GM12878 (cell line): ENCODE data around the gene CLIC5. TPM values are rescaled to one million over a fixed set of nuclear protein-coding genes. Genes with fewer than 3 reads are reported as not detected.

Source experiments
- ATAC-seq: fragments of 200-7000 bp; cut with Tn5 transposase; 3 replicates; pipeline ENCODE4 v1.9.1; 2020; ENCODE audit warnings: mild to moderate bottlenecking, moderate library complexity
- BruUV-seq: library from RNA; stranded (reverse); fragments of 400-500 nt; replicated peaks from 2 replicates; lab custom pipeline; 2021; lab: Mats Ljungman, UMichigan
- CTCF ChIA-PET: fragments of 300-600 bp; sonication (Branson Sonifier 250); formaldehyde crosslinking; extraction: SDS; loops from one replicate; lab custom pipeline; 2021; ENCODE audit warnings: inconsistent platforms; lab: Yijun Ruan, JAX
- POLR2A ChIA-PET: fragments of 350-600 bp; formaldehyde crosslinking; extraction: SDS; loops from one replicate; lab custom pipeline; 2021; ENCODE audit warnings: inconsistent platforms; lab: Charles Lee
- RAD21 ChIA-PET: fragments of 300-600 bp; sonication (Branson Sonifier 250); formaldehyde crosslinking; loops from one replicate; lab custom pipeline; 2023; ENCODE audit warnings: antibody characterized with exemption; ENCODE audit not compliant: unreplicated experiment; lab: Charles Lee
- SMC1A ChIA-PET: fragments of 300-600 bp; sonication (Branson Sonifier 250); formaldehyde crosslinking; loops from one replicate; lab custom pipeline; 2023; ENCODE audit not compliant: unreplicated experiment, uncharacterized antibody; lab: Charles Lee
- DNase-seq: peaks from one replicate; pipeline ENCODE4 v3.0.0-alpha.2; 2011; ENCODE audit warnings: low read depth, low spot score
- FAIRE-seq: peaks from 3 replicates; lab custom pipeline; 2011; peaks lifted over from hg19 to GRCh38; lab: Jason Lieb, UNC
- H2AFZ ChIP-seq: 2 replicates; pipeline ENCODE4 v1.6.0; 2011; ENCODE audit warnings: low read depth, low read length, control low read depth; ENCODE audit not compliant: control insufficient read depth
- H3K27ac ChIP-seq: 2 replicates; pipeline ENCODE4 v1.5.1; 2011; ENCODE audit warnings: control low read depth; ENCODE audit not compliant: control insufficient read depth, insufficient read depth
- H3K27me3 ChIP-seq, 2 experiments: replicated peaks in 1 of 2; 2 replicates each; pipeline versions ENCODE4 v1.6.0 to v1.6.1; 2011; ENCODE audit warnings: low read length in 1 of 2; ENCODE audit not compliant: control insufficient read depth in 2 of 2, insufficient read depth in 2 of 2
- H3K36me3 ChIP-seq, 2 experiments: 2 replicates each; pipeline ENCODE4 v1.5.1; 2011; ENCODE audit warnings: low read length in 1 of 2; ENCODE audit not compliant: control insufficient read depth in 2 of 2, insufficient read depth in 2 of 2
- H3K4me1 ChIP-seq: 2 replicates; pipeline ENCODE4 v1.6.1; 2011; ENCODE audit warnings: mild to moderate bottlenecking, low read length, moderate library complexity, mixed read lengths; ENCODE audit not compliant: control insufficient read depth, insufficient read depth
- H3K4me2 ChIP-seq: 2 replicates; pipeline ENCODE4 v1.6.0; 2011; ENCODE audit warnings: control low read depth; ENCODE audit not compliant: control insufficient read depth, insufficient read depth
- H3K4me3 ChIP-seq: fragments of 200-600 bp; sonication (generic); 2 replicates; pipeline ENCODE4 v1.5.1; 2016
- H3K79me2 ChIP-seq: 2 replicates; pipeline ENCODE4 v1.6.0; 2011; ENCODE audit warnings: low read length; ENCODE audit not compliant: control insufficient read depth, insufficient read depth
- H3K9ac ChIP-seq: 2 replicates; pipeline ENCODE4 v1.8.0; 2011; ENCODE audit warnings: low read length, control low read depth, mixed read lengths; ENCODE audit not compliant: control insufficient read depth, insufficient read depth
- H3K9me3 ChIP-seq: replicated peaks from 3 replicates; pipeline ENCODE4 v1.5.1; 2011; ENCODE audit warnings: mild to moderate bottlenecking, low read length; ENCODE audit not compliant: control insufficient read depth, insufficient read depth
- H4K20me1 ChIP-seq: 2 replicates; pipeline ENCODE4 v1.6.0; 2011; ENCODE audit not compliant: control insufficient read depth, insufficient read depth
- BACH1 ChIP-seq: fragments of 450-650 bp; IDR thresholded peaks from 2 replicates; pipeline ENCODE4 v1.6.1; 2017; ENCODE audit warnings: mild to moderate bottlenecking, borderline replicate concordance
- CHD4 ChIP-seq: fragments of 200-600 bp; sonication (generic); IDR thresholded peaks from 2 replicates; pipeline ENCODE4 v1.6.1; 2016; ENCODE audit warnings: mild to moderate bottlenecking
- FOXM1 ChIP-seq: IDR thresholded peaks from 2 replicates; pipeline ENCODE4 v1.6.1; 2012; ENCODE audit warnings: low read depth, mild to moderate bottlenecking, inconsistent platforms, low read length, moderate library complexity
- JUNB ChIP-seq: IDR thresholded peaks from 2 replicates; pipeline ENCODE4 v1.6.1; 2016; ENCODE audit warnings: antibody characterized with exemption, mild to moderate bottlenecking
- MYB ChIP-seq: fragments of 150-350 bp; IDR thresholded peaks from 2 replicates; pipeline ENCODE4 v1.6.1; 2014; ENCODE audit warnings: mild to moderate bottlenecking, low read depth, low read length, borderline replicate concordance
- RAD21 ChIP-seq: IDR thresholded peaks from 2 replicates; pipeline ENCODE4 v1.6.1; 2011; ENCODE audit warnings: mild to moderate bottlenecking, low read depth, low read length, moderate library complexity; ENCODE audit not compliant: insufficient read depth
- RBBP5 ChIP-seq: fragments of 200-600 bp; sonication (generic); conservative IDR thresholded peaks from 2 replicates; pipeline ENCODE4 v1.6.1; 2016
- SIN3A ChIP-seq: IDR thresholded peaks from 2 replicates; pipeline ENCODE4 v1.6.1; 2012; ENCODE audit warnings: low read depth, low read length, improper control_type of control experiment
- SMAD1 ChIP-seq: fragments of 450-650 bp; IDR thresholded peaks from 2 replicates; pipeline ENCODE4 v1.6.1; 2018; ENCODE audit warnings: mild to moderate bottlenecking, low read depth; ENCODE audit not compliant: partially characterized antibody
- SREBF2 ChIP-seq: IDR thresholded peaks from 2 replicates; pipeline ENCODE4 v1.6.1; 2012; ENCODE audit warnings: mild to moderate bottlenecking, low read length
- ZBED1 ChIP-seq: IDR thresholded peaks from 2 replicates; pipeline ENCODE4 v1.6.1; 2016; ENCODE audit warnings: borderline replicate concordance
- ZNF207 ChIP-seq: fragments of 450-650 bp; IDR thresholded peaks from 2 replicates; pipeline ENCODE4 v1.6.1; 2014; ENCODE audit warnings: antibody characterized with exemption, mild to moderate bottlenecking, borderline replicate concordance
- ZNF217 ChIP-seq: fragments of 450-650 bp; IDR thresholded peaks from 2 replicates; pipeline ENCODE4 v1.6.1; 2017; ENCODE audit warnings: antibody characterized with exemption, mild to moderate bottlenecking
- ZNF592 ChIP-seq: fragments of 450-650 bp; IDR thresholded peaks from 2 replicates; pipeline ENCODE4 v1.6.1; 2017; ENCODE audit warnings: mild to moderate bottlenecking, moderate library complexity
- WGBS: methylation state at CpG from one replicate; pipeline ENCODE4 v1.1.6; 2016; ENCODE audit warnings: low lambda C conversion rate; ENCODE audit not compliant: insufficient replicate concordance, insufficient coverage; ENCODE audit errors: missing lambda C conversion rate; 5-methylcytosine and 5-hydroxymethylcytosine counted together
- in situ Hi-C: fragments of 300-500 bp; cut with MboI; formaldehyde crosslinking; loops from 9 replicates; pipeline ENCODE4 v1.14.3; 2018; ENCODE audit warnings: mixed read lengths
- intact Hi-C: fragments of 100-400 bp; cut with micrococcal nuclease; formaldehyde crosslinking; loops from one replicate; pipeline ENCODE4 v1.14.2; 2022; ENCODE audit not compliant: unreplicated experiment
- polyA plus RNA-seq, 11 experiments: library from polyadenylated mRNA; depleted of rRNA in 4 of 11; unstranded in 6 of 11; stranded (reverse) in 5 of 11; fragments of >200 nt; fragmentation: Nextera tagmentation in 4 of 11; fragmentation: Illumina TruSeq in 1 of 11; extraction: Ambion mirVana in 4 of 11; extraction: Trizol in 1 of 11; gene quantifications; 1 replicate in 1 of 11; 2 replicates in 10 of 11; pipeline versions ENCODE4 v1.2.1 to v1.2.3, GENCODE V29; 2011 to 2016; ENCODE audit warnings: inconsistent platforms in 2 of 11, missing spikeins in 2 of 11, low read depth in 1 of 11
- total RNA-seq, 4 experiments: library from RNA; depleted of rRNA in 3 of 4; stranded (reverse); fragments of >200 nt in 3 of 4; fragmentation: Illumina TruSeq in 1 of 4; extraction: Trizol in 1 of 4; gene quantifications; 2 replicates each; pipeline versions ENCODE4 v1.2.1 to v1.2.3, GENCODE V29; 2013 to 2021
- TF ChIP-seq, protein P1 (sequence below): IDR thresholded peaks from 2 replicates; pipeline ENCODE4 v1.6.1; 2011; ENCODE audit warnings: borderline replicate concordance, low read depth, mild to moderate bottlenecking, moderate library complexity, low read length; ENCODE audit not compliant: insufficient read depth, poor library complexity, severe bottlenecking
- TF ChIP-seq, protein P2 (sequence below): IDR thresholded peaks from 2 replicates; pipeline ENCODE4 v1.6.1; 2012; ENCODE audit warnings: low read length, inconsistent platforms

The CLIC5 gene
- total and polyA plus RNA-seq, 10 of the 15 experiments (the other 5 are each of a cell fraction or from before 2014, with no cell fraction given): 0.01 to 0.08 (median 0.02) TPM; not detected in 7

GRCh38 chr6:46000905-46001304 is 14.8 kb downstream of the CLIC5 start (continued):
- no peak for TF ChIP-seq ZNF217
- no peak for TF ChIP-seq ZBED1
- TF ChIP-seq CHD4: no peak

DNA sequence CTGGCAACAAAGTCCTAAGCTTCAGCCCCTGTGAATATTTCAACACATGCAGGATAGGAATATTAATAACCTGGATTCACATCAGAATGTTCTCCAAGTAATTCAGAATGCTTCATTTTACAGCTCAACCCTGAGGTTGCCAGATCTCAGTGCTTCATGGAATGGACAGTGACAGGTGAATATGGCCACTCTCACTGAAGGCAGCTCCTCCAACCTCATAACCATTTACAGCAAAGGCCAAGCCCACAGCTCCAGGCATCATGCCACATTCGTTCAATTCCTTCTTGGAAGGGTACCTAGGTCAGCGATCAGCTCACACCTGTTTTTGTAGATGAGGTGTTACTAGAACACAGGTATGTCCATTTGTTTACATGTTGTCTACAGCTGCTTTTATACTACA is 17.1 kb downstream of the CLIC5 start:
- SMC1A ChIA-PET: interaction anchor here (0.8 kb wide), 1 partner anchor 26 kb away, joined by 3 read pairs; no protein-coding TSS in a partner anchor
- Histone ChIP-seq H2AFZ (no peak overlapping the region), H3K27ac (no peak overlapping the region), H3K27me3 (no peaks in the 10 kb centered on the region), H4K20me1 (no peaks in the 10 kb centered on the region), H3K4me2 (no peak overlapping the region), H3K4me3 (no peak overlapping the region), H3K9me3 (no peaks in the 10 kb centered on the region; the same call in 2 of the 3 replicates), H3K79me2 (no peaks in the 10 kb centered on the region), H3K4me1 (no peaks in the 10 kb centered on the region), H3K9ac (no peak overlapping the region), H3K36me3 (no peaks in the 10 kb centered on the region)
- RAD21 ChIA-PET: no interaction called here
- CTCF ChIA-PET: interaction anchor here (1.2 kb wide), 1 partner anchor 68 kb away, joined by 4 read pairs; no protein-coding TSS in a partner anchor
- DNase-seq: no peak
- BruUV-seq: no TSS peak
- WGBS: 45% methylated on average over 2 of the region's 2 CpGs
- intact Hi-C loops (no loop called here), in situ Hi-C loops (no loop called here)
- POLR2A ChIA-PET: no interaction called here
- FAIRE-seq: no peak
- ATAC-seq: no peak
- TF ChIP-seq SMAD1: no peak
- TF ChIP-seq RBBP5: no peak
- no peak for TF ChIP-seq FOXM1
- TF ChIP-seq, protein P1, sequence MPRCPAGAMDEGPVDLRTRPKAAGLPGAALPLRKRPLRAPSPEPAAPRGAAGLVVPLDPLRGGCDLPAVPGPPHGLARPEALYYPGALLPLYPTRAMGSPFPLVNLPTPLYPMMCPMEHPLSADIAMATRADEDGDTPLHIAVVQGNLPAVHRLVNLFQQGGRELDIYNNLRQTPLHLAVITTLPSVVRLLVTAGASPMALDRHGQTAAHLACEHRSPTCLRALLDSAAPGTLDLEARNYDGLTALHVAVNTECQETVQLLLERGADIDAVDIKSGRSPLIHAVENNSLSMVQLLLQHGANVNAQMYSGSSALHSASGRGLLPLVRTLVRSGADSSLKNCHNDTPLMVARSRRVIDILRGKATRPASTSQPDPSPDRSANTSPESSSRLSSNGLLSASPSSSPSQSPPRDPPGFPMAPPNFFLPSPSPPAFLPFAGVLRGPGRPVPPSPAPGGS: no peak
- TF ChIP-seq MYB: no peak
- TF ChIP-seq, protein P2, sequence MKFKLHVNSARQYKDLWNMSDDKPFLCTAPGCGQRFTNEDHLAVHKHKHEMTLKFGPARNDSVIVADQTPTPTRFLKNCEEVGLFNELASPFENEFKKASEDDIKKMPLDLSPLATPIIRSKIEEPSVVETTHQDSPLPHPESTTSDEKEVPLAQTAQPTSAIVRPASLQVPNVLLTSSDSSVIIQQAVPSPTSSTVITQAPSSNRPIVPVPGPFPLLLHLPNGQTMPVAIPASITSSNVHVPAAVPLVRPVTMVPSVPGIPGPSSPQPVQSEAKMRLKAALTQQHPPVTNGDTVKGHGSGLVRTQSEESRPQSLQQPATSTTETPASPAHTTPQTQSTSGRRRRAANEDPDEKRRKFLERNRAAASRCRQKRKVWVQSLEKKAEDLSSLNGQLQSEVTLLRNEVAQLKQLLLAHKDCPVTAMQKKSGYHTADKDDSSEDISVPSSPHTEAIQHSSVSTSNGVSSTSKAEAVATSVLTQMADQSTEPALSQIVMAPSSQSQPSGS: no peak
- TF ChIP-seq SIN3A: no peak
- TF ChIP-seq BACH1: no peak
- TF ChIP-seq RAD21: no peak
- TF ChIP-seq JUNB: no peak
- no peak for TF ChIP-seq ZNF592
- no peak for TF ChIP-seq SREBF2
- TF ChIP-seq ZNF207: no peak
